HL-60 (cell line): ENCODE results near the gene PCNX2.

Experiments
- DNase-seq, 2 experiments: peaks; one replicate each; pipeline ENCODE4 v3.0.0-alpha.2; 2010 to 2020; ENCODE audit warnings: low read depth in 1 of 2, low spot score in 1 of 2
- H3K27ac ChIP-seq: fragments of 250-450 bp; sonication (Bioruptor Pico); replicated peaks from 2 replicates; pipeline ENCODE4 v1.5.1; 2020; ENCODE audit warnings: mild to moderate bottlenecking, moderate library complexity
- H3K27me3 ChIP-seq: fragments of 250-450 bp; sonication (Bioruptor Pico); 2 replicates; pipeline ENCODE4 v1.5.1; 2021; ENCODE audit warnings: mild to moderate bottlenecking, moderate library complexity; ENCODE audit not compliant: insufficient read depth, poor library complexity, severe bottlenecking
- H3K4me3 ChIP-seq: replicated peaks from 2 replicates; pipeline ENCODE4 v1.5.1; 2011; ENCODE audit warnings: mild to moderate bottlenecking, control low read depth, low read length; ENCODE audit not compliant: insufficient read depth
- GABPA ChIP-seq: IDR thresholded peaks from 2 replicates; pipeline ENCODE4 v1.6.1; 2012; ENCODE audit warnings: low read depth
- POLR2AphosphoS5 ChIP-seq: IDR thresholded peaks from 2 replicates; pipeline ENCODE4 v1.6.1; 2012; ENCODE audit warnings: low read depth
- SPI1 ChIP-seq: IDR thresholded peaks from 2 replicates; pipeline ENCODE4 v1.6.1; 2012; ENCODE audit warnings: low read depth, mild to moderate bottlenecking, borderline replicate concordance
- TF ChIP-seq, protein P1 (sequence below): IDR thresholded peaks from one replicate; pipeline ENCODE4 v1.5.1; 2011; ENCODE audit warnings: low read length, control low read depth, inconsistent platforms; ENCODE audit not compliant: insufficient read depth
- TF ChIP-seq, protein P2 (sequence below): IDR thresholded peaks from 2 replicates; pipeline ENCODE4 v1.6.1; 2012; ENCODE audit warnings: low read depth; ENCODE audit not compliant: insufficient replicate concordance

The PCNX2 gene

GRCh38 chr1:233244183-233244582 lies 51.3 kb downstream of the PCNX2 start:
- Histone ChIP-seq H3K27me3 (no peaks in the 10 kb centered on the region), H3K27ac (no peak overlapping the region), H3K4me3 (no peak overlapping the region)
- DNase-seq = no peak
- TF ChIP-seq, protein P1, sequence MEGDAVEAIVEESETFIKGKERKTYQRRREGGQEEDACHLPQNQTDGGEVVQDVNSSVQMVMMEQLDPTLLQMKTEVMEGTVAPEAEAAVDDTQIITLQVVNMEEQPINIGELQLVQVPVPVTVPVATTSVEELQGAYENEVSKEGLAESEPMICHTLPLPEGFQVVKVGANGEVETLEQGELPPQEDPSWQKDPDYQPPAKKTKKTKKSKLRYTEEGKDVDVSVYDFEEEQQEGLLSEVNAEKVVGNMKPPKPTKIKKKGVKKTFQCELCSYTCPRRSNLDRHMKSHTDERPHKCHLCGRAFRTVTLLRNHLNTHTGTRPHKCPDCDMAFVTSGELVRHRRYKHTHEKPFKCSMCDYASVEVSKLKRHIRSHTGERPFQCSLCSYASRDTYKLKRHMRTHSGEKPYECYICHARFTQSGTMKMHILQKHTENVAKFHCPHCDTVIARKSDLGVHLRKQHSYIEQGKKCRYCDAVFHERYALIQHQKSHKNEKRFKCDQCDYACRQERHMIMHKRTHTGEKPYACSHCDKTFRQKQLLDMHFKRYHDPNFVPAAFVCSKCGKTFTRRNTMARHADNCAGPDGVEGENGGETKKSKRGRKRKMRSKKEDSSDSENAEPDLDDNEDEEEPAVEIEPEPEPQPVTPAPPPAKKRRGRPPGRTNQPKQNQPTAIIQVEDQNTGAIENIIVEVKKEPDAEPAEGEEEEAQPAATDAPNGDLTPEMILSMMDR = no peak
- no peak for TF ChIP-seq GABPA
- no peak for TF ChIP-seq POLR2AphosphoS5
- TF ChIP-seq, protein P2, sequence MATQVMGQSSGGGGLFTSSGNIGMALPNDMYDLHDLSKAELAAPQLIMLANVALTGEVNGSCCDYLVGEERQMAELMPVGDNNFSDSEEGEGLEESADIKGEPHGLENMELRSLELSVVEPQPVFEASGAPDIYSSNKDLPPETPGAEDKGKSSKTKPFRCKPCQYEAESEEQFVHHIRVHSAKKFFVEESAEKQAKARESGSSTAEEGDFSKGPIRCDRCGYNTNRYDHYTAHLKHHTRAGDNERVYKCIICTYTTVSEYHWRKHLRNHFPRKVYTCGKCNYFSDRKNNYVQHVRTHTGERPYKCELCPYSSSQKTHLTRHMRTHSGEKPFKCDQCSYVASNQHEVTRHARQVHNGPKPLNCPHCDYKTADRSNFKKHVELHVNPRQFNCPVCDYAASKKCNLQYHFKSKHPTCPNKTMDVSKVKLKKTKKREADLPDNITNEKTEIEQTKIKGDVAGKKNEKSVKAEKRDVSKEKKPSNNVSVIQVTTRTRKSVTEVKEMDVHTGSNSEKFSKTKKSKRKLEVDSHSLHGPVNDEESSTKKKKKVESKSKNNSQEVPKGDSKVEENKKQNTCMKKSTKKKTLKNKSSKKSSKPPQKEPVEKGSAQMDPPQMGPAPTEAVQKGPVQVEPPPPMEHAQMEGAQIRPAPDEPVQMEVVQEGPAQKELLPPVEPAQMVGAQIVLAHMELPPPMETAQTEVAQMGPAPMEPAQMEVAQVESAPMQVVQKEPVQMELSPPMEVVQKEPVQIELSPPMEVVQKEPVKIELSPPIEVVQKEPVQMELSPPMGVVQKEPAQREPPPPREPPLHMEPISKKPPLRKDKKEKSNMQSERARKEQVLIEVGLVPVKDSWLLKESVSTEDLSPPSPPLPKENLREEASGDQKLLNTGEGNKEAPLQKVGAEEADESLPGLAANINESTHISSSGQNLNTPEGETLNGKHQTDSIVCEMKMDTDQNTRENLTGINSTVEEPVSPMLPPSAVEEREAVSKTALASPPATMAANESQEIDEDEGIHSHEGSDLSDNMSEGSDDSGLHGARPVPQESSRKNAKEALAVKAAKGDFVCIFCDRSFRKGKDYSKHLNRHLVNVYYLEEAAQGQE = no peak
- TF ChIP-seq SPI1 = no peak

- TF ChIP-seq, protein P1 = no peak
- TF ChIP-seq POLR2AphosphoS5 (peak; percentile 60; the same call in 1 of the 2 replicates), GABPA (no peak), SPI1 (peak; percentile 87)
- TF ChIP-seq, protein P2 = no peak
- Histone ChIP-seq H3K27ac (peak overlapping the region; percentile 59), H3K4me3 (no peak overlapping the region), H3K27me3 (no peaks in the 10 kb centered on the region)
- peak; percentile 38 to 73 for DNase-seq
These were observed 52.6 kb downstream of the PCNX2 start for GRCh38 chr1:233242827-233243483.

GRCh38 chr1:233241759-233242158 lies 53.8 kb downstream of the PCNX2 start:
- no peak for DNase-seq
- TF ChIP-seq SPI1 (no peak), GABPA (no peak), POLR2AphosphoS5 (no peak)
- TF ChIP-seq, protein P2 = no peak
- TF ChIP-seq, protein P1 = no peak

More at GRCh38 chr1:233241759-233242158, 53.8 kb downstream of the PCNX2 start:
- H3K27ac ChIP-seq = peak overlapping the region; percentile 59
- H3K4me3 ChIP-seq = no peak overlapping the region
- H3K27me3 ChIP-seq = no peaks in the 10 kb centered on the region
